NCI-H2196 treated with DMSO at 0.1 percent for 48 hours (cell line): ENCODE results near the gene PEX14.
"Not testable (repeated sequence)": the region's sequence is repeated elsewhere in the genome, so short reads cannot be mapped to it uniquely, and the experiment has no call there.

ENCODE experiments used
- DNase-seq: peaks from one replicate; lab custom pipeline; 2025; ENCODE audit not compliant: unreplicated experiment; lab: John Stamatoyannopoulos, UW

PEX14 gene

DNA sequence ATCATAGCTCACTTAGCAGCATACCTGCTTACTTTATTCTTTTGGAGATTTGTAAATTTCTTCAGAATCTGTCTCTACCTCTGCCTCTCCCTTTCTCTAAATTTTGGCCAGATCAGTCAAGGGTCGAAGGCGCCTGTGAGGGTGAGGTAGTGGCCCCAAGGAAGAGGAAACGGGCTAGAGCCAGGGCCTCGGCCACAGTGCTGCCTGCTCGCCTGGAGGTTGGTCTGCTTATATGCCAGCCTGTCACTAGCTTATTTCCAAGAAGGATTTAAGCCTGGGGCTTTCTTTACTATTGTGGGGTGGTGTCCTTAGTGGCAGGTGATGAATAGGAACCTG, 19.6 kb downstream of the PEX14 start:
- DNase-seq, result no peak

DNA sequence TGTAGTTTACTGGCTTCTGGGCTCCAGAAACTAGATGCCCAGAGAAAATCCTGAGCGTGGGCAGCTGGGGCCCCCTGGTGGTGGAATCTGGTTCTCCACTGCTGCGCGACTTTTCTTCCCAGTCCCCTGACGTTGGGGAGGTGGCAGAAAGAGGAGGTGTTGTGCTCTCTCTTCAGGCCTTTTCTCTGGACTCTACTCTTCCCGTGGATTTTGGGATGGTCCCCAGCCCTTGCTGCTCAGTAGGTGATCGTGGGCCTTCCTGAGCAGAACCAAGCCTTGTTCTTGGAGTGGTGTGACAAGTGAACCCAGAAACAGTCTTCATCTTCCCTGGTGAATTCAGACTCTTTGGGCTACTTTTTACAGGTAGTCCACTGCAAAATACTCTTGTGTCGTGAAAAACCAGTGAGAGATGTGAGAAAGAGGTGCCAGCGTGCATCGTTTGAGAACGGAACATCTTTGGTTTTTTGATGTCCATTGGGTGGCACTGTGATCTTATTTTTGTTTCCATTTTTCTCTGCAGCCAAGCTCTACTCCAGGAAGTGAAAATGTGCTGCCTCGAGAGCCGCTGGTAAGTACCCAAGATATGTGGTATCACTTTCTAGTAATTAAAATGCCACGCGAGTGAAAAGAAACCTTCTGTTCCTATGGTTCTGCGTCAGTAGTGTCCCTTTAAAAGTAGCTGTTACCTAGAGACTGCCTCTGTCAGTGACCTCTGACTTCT, 20.2 kb downstream of the PEX14 start:
- peak; percentile 76 for DNase-seq

DNA sequence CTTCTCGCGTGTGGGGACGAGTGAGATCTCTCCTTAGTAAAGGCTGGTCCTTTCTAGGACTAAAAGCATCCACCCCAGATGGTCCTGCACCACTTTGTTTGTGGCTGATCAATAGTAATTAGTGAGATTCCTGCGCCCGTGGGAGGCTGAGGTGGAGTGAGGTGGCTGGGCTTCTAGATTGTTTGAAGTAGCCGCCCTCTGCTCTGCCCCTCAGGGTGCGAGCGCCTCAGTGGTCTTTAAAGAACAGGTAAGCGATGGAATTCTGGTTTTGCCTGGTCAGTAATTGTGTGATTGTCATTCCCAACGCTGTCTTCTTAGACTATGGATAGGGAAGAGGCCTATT, 20.7 kb downstream of the PEX14 start:
- DNase-seq, result no peak

DNA sequence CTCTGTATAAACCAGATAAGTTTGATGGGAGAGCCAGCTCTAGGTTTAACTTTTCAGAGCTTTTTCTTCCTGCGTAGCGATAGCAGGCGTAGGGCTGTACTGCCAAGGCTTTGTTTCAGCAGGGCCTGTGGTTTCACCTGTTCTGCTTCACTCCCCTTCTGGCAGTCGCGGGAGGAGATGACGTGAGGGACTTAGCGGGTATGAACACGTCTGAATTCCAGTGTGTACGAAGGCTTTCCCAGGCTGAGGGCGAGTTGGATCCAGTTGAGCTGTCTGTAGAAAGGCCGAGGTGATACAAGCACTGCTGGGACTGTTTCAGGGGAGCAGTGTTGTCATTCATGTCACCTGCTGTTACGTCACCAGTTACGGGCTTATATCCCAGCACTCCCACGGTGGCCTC, 21.2 kb downstream of the PEX14 start:
- DNase-seq, result no peak

DNA sequence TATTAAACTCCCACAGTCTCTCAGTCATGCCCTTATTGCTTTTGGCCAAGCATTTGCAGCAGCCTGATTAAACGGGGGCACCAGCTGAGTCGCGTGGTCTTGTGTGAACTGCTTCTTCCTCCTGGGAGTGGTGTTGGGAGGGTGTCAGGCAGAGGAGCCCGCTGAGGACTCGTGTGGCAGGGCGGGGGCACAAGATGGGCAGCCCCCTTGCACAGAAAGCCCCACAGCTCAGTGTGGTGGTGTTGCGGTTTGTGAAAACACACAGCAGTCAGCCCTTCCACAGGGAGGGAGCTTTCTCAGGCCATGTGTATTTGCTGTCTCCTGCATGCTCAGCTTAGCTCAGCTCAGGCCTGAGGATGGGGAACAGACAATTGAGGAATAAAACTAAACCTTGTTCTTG, 22.4 kb downstream of the PEX14 start:
- DNase-seq, result no peak

DNA sequence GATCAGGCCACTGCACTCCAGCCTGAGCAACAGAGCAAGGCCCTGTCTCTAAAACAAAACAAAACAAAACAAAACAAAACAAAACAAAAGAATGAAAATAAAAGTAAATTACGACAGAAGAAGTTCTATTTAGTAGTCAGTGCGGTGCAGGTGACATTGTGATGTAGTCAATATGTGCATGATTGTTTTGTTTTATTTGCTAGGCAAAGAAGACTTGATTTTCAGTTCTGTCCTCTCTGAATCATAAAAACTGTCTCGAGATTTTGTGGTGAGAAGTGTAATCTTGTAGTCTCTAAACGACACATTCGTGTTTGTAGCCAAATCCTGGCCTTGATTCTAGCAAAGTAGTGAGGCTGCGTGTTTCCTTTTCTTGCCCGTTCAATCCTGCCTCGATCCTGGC, 23.5 kb downstream of the PEX14 start:
- no peak for DNase-seq

DNA sequence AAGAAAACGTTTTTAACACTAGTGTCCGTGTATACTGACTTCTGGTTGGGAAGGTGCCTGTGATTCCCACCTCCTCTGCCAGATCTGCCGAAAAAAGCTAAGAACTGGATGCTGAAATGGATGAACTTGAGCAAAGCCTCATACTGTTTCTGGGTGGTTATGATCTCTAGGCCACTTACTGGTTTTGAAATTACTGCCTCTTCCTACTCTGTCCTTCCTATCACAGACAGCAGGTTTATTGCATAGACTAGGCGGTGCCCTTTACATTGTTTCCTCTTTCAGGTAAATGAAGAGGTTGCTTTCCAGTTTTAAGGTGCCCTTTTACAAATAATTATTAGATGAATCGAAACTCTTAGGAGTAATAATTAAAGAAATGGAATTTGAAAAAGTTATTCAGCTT, 27.5 kb downstream of the PEX14 start:
- DNase-seq, result no peak

DNA sequence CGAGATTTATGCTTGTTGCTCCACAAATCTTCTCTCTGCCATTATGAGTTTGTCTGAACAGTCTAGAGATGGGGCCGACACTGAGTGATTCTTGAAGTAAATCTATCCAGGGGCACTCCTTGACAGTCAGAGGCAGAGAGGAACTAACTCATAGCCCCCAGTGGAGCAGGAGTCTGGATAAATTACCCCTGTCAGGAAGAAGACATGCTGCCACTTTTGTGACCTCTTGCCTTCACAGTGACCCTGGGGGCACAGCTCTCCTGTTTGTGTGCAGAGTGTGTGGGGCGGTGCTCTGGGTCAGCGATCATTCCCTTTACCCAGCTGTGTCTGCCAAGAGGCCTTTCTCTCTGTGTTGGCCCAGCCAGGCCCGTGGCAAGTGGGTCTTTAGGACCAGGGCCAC, 29.5 kb downstream of the PEX14 start:
- no peak for DNase-seq

DNA sequence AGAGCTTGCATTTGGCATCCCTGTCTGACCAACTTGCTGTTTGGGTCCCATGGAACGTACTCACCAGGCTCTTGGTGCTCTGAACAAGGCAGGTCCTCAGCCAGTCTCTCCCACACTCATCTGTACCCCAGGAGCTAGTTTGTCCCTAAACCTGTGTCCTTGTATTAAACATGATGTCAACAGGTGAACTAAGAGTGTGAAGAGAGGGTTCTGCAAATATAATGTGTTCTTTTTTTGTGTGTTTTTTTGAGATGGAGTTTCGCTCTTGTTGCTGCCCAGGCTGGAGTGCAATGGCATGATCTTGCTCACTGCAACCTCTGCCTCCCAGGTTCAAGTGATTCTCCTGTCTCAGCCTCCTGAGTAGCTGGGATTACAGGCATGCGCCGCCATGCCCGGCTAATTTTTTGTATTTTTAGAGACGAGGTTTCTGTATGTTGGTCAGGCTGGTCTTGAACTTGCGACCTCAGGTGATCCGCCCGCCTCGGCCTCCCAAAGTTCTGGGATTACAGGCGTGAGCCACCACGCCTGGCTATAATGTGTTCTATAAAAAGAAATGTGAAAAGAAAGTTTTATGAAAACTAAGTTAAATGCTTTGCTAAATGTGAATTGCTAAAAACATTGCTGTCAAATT, 31.4 kb downstream of the PEX14 start:
- not testable (repeated sequence) for DNase-seq

DNA sequence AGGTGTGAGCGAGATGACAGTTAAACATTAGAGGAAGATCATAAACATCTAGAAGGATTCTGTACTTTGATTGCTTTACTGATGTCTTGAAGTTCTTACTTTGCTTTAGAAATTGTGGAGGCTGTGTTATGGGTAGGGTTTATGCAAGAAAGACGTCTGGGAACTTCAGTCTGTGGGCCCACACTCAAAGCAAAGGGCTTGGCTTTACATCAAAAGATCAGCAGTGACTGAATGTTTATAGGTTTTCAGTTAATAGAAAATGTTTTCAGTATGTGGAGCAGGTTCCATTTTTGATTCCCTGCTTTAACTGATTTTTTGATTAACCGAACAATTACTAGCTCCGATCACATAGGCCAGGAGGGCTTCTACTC, 31.9 kb downstream of the PEX14 start:
- no peak for DNase-seq

DNA sequence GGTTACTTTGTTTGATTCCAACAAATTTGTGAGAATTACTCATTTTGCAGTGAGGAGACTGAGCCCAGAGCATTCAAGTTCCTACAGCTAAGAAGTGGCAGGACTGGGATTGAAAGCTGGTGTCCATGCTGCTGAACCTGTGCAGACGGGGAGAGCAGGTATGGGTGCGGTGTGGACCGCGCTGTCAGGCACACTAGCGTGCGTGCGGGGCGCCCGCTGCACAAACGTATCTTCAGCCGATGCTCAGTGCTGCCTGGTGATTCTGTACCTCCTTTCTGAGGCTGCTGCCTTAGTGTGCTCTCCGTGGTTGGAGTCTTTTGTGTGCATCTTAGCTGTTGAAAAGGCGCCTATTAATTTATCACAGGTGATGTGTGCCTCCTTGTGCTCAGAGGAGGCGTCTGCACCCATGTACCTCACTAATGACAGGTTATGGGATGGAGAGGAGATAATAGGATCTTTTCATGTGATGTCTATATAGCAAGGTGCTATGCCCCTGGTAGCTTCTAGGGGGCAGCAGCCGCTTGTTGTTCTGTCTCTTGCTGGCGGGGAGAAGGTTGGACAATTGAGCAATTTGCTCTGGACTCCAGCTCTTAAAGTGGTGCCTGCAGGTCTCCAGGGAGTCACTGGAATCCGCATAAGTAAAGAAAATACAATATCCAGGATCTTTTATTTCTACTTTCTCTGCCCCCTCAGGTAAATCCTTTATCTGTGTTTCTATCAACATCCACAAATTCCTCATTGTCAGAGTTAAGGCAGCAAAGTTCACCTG, 32.5 kb downstream of the PEX14 start:
- peak; percentile 89 for DNase-seq

DNA sequence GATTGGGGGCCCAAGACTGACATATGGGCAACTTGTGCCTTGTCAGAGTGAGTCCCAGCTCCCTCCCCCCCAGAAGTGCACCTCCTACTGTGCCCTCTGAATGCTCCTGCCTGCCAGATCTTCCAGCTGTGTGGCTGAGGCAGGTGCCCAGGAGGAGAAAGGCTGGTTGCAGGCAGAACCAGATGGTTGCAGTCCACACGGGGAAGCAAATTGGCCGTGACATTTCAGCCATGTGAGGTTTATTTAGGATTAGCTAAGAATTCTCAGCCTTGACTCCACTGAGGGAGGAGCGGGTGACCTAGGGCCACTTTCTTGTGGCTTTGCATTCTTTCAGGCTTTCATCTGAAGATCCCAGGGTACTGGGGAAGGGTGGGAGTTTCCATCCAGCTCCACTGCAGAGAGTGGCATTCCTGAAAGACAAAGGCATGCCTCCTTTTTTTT, 33.8 kb downstream of the PEX14 start:
- no peak for DNase-seq

DNA sequence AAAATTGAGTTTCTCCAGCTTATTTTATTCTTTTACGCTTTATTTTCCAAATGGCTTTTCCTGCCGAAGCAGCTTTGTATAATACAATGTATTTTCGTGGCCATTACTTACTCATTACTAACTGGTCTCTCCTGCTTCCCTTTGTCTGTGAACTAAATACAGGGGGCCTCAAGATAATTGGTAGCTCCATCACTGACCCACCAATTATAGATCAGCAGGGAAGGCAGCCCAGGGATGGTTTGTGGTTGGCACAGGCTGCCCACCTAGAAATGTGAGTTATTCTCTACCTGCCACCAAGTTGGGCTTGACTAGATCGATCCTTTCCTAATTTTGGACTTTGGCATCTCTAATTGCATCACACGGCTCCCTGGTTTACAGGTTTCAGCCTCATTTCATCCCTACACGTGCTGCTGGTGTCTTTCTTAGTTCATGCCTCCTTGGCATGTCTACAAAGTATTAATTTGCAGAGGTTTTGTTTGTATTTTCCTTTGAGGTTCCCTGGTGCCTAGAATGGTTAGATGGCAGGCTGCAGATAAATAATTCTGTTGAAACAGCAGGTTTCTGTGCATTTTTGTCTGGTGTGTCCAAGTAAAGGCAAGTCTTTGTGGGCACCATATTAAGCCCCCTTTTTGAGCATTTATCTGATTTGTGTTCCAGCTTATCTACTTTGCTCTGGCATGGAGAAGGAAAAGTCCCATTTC, 35.2 kb downstream of the PEX14 start:
- no peak for DNase-seq

DNA sequence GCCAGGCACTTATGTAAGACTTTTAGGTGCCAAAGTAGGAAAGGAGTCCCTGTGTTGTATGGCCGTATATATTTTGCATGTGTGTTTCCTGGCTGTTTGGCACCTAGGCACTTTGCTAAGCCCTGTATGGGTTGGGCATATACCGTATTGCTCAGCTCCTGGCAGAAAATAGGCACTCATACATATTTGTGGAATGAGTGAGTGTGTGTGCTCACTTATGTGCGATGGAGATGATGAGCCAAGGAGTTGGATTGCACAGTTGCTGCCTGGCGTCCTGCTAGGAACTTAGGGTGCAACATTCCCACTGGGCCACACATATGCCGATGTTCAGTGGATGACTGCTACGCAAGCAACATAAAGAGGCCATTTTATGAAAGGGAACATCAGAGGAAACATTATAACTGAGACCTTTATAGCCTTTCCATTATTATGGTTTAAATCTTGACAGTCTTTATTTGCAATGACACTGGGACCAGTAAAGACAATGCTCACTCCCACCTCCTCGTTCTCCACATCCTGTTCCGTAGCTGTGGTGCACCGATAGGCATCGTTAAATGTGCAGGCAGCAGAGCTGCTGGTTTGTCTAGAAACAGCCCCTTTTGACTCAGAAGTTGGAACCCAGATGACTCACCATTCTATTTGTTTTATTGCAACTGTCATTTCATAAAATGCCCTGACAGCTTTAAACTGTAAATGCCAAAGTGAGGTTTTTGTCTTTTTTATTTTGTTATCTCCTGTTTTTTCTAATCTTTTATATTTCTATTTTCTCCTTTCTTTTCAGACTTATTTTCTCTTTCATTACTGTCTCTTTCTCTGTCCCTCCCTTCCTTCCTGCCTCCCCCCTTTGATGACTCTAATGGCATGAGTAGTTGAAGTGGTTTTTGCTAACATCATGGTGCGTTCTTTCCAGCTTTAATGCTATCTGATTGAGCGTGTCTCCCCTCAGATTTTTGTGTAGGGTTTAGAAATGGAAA, 36.1 kb downstream of the PEX14 start:
- DNase-seq, result no peak

DNA sequence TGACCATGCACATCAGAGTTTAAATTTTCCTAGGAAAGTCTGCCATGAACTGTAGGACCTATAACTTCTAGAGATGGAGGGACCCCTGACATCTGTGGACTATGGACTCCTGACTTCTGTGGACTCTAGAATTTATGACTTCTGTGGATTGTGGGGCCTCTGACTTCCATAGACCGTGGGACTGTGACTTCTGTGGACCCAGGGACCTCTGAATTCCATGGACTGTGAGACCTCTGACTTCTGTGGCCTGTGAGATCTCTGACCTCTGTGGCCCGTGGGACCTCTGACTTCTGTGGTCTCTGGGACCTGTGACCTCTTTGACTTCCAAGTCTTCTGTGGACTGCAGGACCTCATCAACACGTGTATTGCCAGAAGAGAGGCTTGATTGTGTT, 36.7 kb downstream of the PEX14 start:
- no peak for DNase-seq

DNA sequence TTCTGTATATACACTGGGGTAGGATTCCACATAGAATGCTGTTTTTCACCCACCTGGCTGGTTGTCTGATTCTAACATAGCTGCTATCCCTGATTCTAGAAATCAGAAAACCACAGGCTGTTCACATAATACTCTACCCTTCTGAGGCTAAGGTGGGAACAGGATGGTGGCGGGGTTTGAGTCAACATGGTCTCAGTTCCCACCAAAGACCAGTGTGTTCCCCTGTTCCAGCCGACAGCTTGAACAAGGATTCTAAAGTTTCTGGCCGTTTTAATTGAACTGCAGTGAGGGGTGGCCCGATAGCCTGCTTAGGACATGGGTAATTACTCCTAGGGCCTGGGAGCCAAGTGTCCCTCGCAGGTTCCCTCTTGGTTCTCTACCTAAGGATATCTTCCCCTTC, 38.4 kb downstream of the PEX14 start:
- DNase-seq, result no peak

DNA sequence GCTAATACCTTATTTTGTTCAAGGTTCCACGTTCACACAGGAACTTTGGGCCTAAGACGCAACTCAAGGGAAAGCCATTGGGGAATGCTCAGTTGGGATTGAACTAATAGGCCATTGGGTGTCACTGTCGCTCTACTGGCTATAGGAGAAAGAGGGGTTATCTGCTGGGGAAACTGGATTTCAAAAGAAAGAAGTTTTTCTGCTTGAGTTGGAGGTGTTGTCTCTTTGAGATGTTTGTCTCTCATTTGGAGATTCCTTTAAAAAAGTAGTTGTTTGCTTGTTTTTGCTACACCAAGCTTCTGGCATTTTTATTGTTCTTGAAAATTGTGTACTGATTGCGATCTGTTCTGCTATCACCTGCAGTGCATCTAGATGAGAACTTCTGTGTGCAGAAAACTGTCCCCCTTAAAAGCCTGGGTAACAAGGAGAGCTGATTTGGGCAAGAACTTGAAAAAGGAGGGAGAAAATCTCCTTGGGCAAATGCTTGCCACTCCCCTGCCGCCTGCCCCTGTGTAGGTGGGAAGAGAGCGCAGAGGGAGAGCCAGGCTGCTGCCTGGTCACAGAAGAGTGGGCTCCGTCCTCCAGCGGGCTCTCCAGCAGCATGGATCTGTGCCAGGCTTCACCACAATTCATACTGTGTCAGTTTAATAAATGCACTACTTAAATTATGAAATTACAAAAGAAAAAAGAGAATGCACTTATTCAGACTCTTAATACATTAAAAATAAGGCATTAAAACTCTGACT, 39.9 kb downstream of the PEX14 start:
- DNase-seq, result peak; percentile 39

DNA sequence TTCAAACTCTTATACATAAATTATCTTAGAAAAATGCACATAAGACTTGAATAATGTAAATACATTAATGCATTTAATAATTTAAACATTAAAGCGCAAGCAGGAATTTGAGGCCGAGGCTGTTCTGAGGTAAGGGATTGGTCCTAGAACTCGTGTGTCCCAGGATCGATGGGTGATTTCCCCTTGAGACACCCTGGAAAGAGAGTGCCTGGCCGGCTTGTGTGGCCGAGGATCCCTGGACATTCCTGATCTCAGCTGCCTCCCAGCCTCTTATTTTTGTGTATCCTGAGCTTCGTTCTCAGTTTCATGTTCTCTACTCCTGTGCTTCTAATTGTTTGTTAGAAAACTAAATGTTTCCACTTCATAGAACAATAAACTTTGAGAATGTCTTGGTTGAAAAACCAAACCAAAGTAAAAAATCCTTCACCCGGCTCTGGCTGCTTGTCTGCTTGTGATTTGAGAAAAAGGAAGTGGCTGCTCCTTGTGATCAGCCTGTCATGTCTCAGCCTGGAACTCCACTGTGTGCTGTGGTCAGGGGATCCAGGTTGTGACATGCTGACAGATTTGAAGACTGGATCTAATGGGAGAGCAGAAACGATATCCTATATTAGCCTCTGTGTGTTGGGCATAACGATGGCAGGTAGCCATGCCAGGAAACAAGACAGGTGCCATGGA, 40.7 kb downstream of the PEX14 start:
- no peak for DNase-seq

DNA sequence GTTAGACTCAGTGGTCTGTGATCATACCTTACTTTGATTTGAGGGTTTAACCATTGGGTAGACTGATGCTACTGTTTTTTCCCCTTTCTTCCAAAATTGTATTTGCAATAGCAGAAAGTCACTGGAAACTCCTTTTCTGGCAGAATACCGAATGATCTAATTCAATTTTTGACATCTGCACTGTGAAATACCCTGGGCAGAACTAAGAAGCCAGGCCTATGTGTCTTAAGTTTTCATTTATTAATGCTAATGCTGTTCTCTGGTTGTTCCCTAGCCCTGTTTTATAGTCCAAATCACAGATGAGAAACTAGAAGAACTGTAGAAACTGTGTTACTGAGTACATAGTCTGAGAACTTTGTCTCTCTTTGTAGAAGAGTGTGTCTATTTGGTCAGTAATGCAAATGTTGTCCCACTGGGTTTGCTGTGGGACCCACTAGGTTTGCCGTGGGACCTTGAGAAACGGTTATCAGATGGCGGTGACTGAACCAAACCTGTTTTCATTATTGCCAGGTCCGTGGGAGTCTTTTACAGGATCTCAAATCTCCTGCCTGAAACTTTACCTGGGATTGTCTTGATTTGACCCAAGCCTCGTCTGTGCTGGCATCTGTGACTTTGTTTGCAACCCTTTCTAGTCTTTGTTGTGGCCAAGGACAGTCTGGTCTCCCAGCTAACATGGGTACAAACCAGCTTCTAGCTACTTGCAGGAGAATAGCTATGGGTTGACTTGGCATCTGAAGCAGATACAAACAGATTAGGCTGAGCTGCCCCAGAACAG, 41.4 kb downstream of the PEX14 start:
- no peak for DNase-seq
